ENCODE results near the gene GGA2. TPM values are rescaled to one million over a fixed set of nuclear protein-coding genes. Genes with fewer than 3 reads are reported as not detected.

GGA2 gene
- total and polyA plus RNA-seq, 8 donors, result 17.6 to 62.5 (median 37.3) TPM

DNA sequence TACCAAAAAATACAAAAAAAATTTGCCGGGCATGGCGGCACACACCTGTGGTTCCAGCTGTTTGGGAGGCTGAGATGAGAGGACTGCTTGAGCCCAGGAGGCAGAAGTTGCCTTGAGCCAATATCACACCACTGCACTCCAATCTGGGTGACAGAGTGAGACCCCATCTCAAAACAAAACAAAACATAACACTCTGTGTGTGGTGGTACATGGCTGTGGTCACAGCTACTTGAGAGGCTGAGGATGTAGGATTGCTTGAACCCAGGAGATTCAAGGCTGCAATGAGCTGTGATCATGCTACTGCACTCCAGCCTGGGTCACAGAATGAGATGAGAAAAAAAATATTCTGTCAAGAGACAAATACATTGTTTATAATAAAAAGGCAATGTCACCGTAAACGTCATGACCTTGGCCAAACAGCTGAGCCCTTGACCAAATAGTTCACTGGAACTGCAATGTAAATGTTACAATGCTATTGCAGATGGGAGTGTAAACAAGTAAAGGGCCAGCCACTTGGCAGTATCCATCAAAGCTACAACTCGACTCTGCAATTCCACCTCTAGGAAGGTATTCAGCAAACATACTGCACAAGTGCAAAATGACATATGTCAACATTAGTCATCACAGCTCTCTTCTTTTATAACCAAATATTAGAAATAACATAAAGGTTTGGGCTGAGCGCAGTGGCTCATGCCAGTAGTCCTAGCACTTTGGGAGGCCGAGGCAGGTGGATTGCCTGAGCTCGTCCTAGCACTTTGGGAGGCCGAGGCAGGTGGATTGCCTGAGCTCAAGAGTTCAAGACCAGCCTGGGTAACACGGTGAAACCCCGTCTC is 29.9 kb upstream of the GGA2 start:
- no peaks in the 10 kb centered on the region for H3K27me3 ChIP-seq
- no peak for TF ChIP-seq POLR2A (IDR thresholded peaks at IDR 0.05)
- TF ChIP-seq POLR2AphosphoS5 (IDR thresholded peaks at IDR 0.05), result no peak
- TF ChIP-seq EP300 (IDR thresholded peaks at IDR 0.05), result no peak
- no peak for TF ChIP-seq CTCF (IDR thresholded peaks at IDR 0.05)
- H3K9me3 ChIP-seq, result no peaks in the 10 kb centered on the region
- peak in 1 of 2 donors; percentile 13 for DNase-seq
- WGBS, 5 donors, result 75 to 87% (median 82%) methylated on average over 11 of the region's 11 CpGs
- intact Hi-C loops (cut with DNase I; ENCODE audit: low total_unique reads), result no loop called here
- peaks cover 0 to 13% (median 3%) of the 10 kb centered on the region in 4 donors for H3K4me1 ChIP-seq
- H3K4me3 ChIP-seq, result no peak overlapping the region
- H3K36me3 ChIP-seq, result peaks cover 26 to 93% (median 90%) of the 10 kb centered on the region in 4 donors
- no peak overlapping the region for H3K27ac ChIP-seq

DNA sequence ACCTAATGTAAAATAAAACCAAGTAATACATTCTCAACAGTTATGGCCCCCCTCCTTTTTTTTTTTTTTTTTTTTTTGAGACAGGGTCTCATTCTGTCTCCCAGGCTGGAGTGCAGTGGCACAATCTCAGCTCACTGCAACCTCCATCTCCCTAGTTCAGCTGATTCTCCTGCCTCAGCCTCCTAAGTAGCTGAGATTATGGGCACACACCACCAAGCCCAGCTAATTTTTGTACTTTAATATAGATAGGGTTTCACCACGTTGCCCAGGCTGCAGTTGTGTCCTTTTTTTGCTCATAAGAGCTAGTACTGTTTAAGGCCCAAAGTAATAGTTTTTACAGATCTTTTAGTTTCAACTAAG is 28.6 kb upstream of the GGA2 start:
- intact Hi-C loops (cut with DNase I; ENCODE audit: low total_unique reads), result no loop called here

DNA sequence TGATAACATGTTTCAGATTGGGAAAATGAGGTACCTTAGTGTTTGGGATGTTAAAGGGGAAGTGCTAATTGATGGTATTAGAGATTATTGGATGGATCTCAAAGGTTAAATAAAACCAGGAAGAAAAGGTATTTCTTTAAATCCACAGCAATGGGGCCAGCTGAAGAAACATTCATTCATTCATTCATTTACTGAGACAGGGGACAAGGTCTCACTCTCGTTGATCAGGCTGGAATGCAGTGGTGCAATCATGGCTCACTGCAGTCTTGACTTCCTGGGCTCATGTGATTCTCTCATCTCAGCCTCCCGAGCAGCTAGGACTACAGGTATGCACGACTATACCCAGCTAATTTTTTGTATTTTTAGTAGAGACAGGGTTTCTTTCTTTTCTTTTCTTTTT is 27.1 kb upstream of the GGA2 start:
- intact Hi-C loops (cut with DNase I; ENCODE audit: low total_unique reads), result no loop called here
- DNase-seq, result no peak
- 71 to 79% (median 75%) methylated on average over 3 of the region's 3 CpGs for WGBS, 5 donors
- Histone ChIP-seq H3K4me1 (peaks cover 0 to 13% (median 3%) of the 10 kb centered on the region in 4 donors), H3K36me3 (peaks cover 31 to 94% (median 92%) of the 10 kb centered on the region in 4 donors), H3K27ac (no peak overlapping the region), H3K9me3 (no peaks in the 10 kb centered on the region), H3K27me3 (no peaks in the 10 kb centered on the region), H3K4me3 (no peak overlapping the region)
- TF ChIP-seq POLR2A (IDR thresholded peaks at IDR 0.05) (no peak), POLR2AphosphoS5 (IDR thresholded peaks at IDR 0.05) (no peak), EP300 (IDR thresholded peaks at IDR 0.05) (no peak), CTCF (IDR thresholded peaks at IDR 0.05) (no peak)

More for the DNA sequence above, 28.6 kb upstream of the GGA2 start:
- 89 to 100% (median 91%) methylated on average over 1 of the region's 1 CpG for WGBS, 5 donors
- Histone ChIP-seq H3K4me1 (peaks cover 0 to 13% (median 3%) of the 10 kb centered on the region in 4 donors), H3K4me3 (no peak overlapping the region), H3K9me3 (no peaks in the 10 kb centered on the region), H3K36me3 (peaks cover 30 to 93% (median 90%) of the 10 kb centered on the region in 4 donors), H3K27me3 (no peaks in the 10 kb centered on the region), H3K27ac (no peak overlapping the region)
- no peak for TF ChIP-seq POLR2AphosphoS5 (IDR thresholded peaks at IDR 0.05)
- TF ChIP-seq POLR2A (IDR thresholded peaks at IDR 0.05), result no peak
- TF ChIP-seq CTCF (IDR thresholded peaks at IDR 0.05), result no peak
- no peak for TF ChIP-seq EP300 (IDR thresholded peaks at IDR 0.05)
- no peak for DNase-seq

DNA sequence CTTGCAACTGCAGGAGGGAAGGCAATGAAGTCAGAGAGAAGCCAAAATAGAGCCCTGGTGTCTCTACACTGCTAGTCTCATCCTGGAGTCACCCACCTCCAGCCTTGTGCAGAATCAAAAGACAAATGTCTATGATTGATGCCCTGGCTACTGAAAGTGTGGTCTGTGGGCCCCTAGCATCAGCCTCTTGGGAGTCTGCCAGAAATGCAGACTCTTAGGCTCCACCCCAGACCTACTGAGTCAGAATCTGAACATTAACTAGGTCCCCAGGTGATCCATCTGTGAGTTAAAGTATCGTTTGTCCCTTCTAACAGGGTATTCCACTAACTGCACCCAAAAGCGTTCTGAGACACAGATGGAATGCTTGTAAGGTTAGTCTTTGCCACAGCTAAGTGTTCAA is 25.6 kb upstream of the GGA2 start:
- intact Hi-C loops (cut with DNase I; ENCODE audit: low total_unique reads), result no loop called here
- no peak overlapping the region for H3K4me3 ChIP-seq
- peaks cover 41 to 94% (median 90%) of the 10 kb centered on the region in 4 donors for H3K36me3 ChIP-seq
- H3K27ac ChIP-seq, result no peak overlapping the region
- 76 to 94% (median 86%) methylated on average over 2 of the region's 2 CpGs for WGBS, 5 donors
- TF ChIP-seq POLR2AphosphoS5 (IDR thresholded peaks at IDR 0.05) (no peak), EP300 (IDR thresholded peaks at IDR 0.05) (no peak), POLR2A (IDR thresholded peaks at IDR 0.05) (no peak)
- H3K4me1 ChIP-seq, result peaks cover 0 to 13% (median 3%) of the 10 kb centered on the region in 4 donors
- H3K27me3 ChIP-seq, result no peaks in the 10 kb centered on the region
- no peaks in the 10 kb centered on the region for H3K9me3 ChIP-seq
- no peak for DNase-seq

All from stomach (tissue), 9 donors.